Activated gamma-delta T cell treated with Interleukin-2 at 50 U/mL for 16 hours (primary cell): ENCODE data around the gene TAF1B.

Source experiments
- DNase-seq: peaks from one replicate; pipeline ENCODE4 v3.0.0-alpha.2; 2020

Gene TAF1B

GRCh38 chr2:9946076-9946475 lies 102.8 kb downstream of the TAF1B start:
- DNase-seq, result no peak

- DNase-seq, result no peak
These were observed 103.5 kb downstream of the TAF1B start for GRCh38 chr2:9946818-9947217.

GRCh38 chr2:9948721-9949120 lies 105.4 kb downstream of the TAF1B start:
- DNase-seq, result no peak

- DNase-seq, result no peak
These were observed 106.1 kb downstream of the TAF1B start for GRCh38 chr2:9949239-9949991.

GRCh38 chr2:9949992-9950520 lies 106.8 kb downstream of the TAF1B start:
- no peak for DNase-seq

GRCh38 chr2:9950521-9951271 lies 107.4 kb downstream of the TAF1B start:
- DNase-seq, result peak; percentile 30

GRCh38 chr2:9951272-9951521 lies 107.9 kb downstream of the TAF1B start:
- DNase-seq, result no peak

- DNase-seq, result peak; percentile 87
These were observed 108.4 kb downstream of the TAF1B start, which contains the start of gene GRHL1 for GRCh38 chr2:9951522-9952285. TSS of gene GRHL1 (plus strand) at chr2:9951693. CDS start at chr2:9951834, 141 bp downstream.

- DNase-seq, result no peak
These were observed 109.0 kb downstream of the TAF1B start for GRCh38 chr2:9952286-9952737.

GRCh38 chr2:9952856-9953503 lies 109.7 kb downstream of the TAF1B start:
- DNase-seq, result no peak

- DNase-seq, result no peak
These were observed 110.9 kb downstream of the TAF1B start for GRCh38 chr2:9954136-9954535.

- no peak for DNase-seq
These were observed 114.8 kb downstream of the TAF1B start for GRCh38 chr2:9958057-9958456.

- DNase-seq, result no peak
These were observed 116.0 kb downstream of the TAF1B start for GRCh38 chr2:9959262-9959661.

GRCh38 chr2:9961013-9961412 lies 117.7 kb downstream of the TAF1B start:
- no peak for DNase-seq

GRCh38 chr2:9964334-9964980 lies 121.2 kb downstream of the TAF1B start:
- DNase-seq, result no peak

- no peak for DNase-seq
These were observed 122.0 kb downstream of the TAF1B start for GRCh38 chr2:9965119-9965822.

- DNase-seq, result no peak
These were observed 123.3 kb downstream of the TAF1B start for GRCh38 chr2:9966491-9967022.

GRCh38 chr2:9967053-9967775 lies 123.9 kb downstream of the TAF1B start:
- DNase-seq, result no peak

GRCh38 chr2:9968553-9969497 lies 125.6 kb downstream of the TAF1B start:
- no peak for DNase-seq
